Measurements from ENCODE around the gene TBC1D17. TPM values are rescaled to one million over a fixed set of nuclear protein-coding genes. Genes with fewer than 3 reads are reported as not detected.

Gene TBC1D17
- total and polyA plus RNA-seq, 2 of the 13 experiments (the other 11 are each of a cell fraction or from before 2014, with no cell fraction given): 9.7 to 16.9 TPM

GRCh38 chr19:49877020-49877878 lies at the start of gene TBC1D17, which contains the start of gene AKT1S1 (continued):
- TF ChIP-seq SRSF4 (IDR thresholded peaks at IDR 0.05; ENCODE audit: low read depth, low read length, poor library complexity, severe bottlenecking): no peak
- TF ChIP-seq GPN1 (CRISPR knock-in tag; IDR thresholded peaks at IDR 0.05; ENCODE audit: borderline replicate concordance): no peak
- peak; percentile 65 for TF ChIP-seq PHF20 (CRISPR knock-in tag; IDR thresholded peaks at IDR 0.05)
- TF ChIP-seq, protein P1, sequence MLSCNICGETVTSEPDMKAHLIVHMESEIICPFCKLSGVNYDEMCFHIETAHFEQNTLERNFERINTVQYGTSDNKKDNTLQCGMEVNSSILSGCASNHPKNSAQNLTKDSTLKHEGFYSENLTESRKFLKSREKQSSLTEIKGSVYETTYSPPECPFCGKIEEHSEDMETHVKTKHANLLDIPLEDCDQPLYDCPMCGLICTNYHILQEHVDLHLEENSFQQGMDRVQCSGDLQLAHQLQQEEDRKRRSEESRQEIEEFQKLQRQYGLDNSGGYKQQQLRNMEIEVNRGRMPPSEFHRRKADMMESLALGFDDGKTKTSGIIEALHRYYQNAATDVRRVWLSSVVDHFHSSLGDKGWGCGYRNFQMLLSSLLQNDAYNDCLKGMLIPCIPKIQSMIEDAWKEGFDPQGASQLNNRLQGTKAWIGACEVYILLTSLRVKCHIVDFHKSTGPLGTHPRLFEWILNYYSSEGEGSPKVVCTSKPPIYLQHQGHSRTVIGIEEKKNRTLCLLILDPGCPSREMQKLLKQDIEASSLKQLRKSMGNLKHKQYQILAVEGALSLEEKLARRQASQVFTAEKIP (CRISPR knock-in tag; IDR thresholded peaks at IDR 0.05; ENCODE audit: borderline replicate concordance): no peak
- no peak for TF ChIP-seq RBAK (CRISPR knock-in tag; IDR thresholded peaks at IDR 0.05)
- peak; percentile 54; the same call in 1 of the 2 replicates for TF ChIP-seq NCOA2 (CRISPR knock-in tag; IDR thresholded peaks at IDR 0.05)
- TF ChIP-seq TEAD2 (CRISPR knock-in tag; IDR thresholded peaks at IDR 0.05): no peak
- TF ChIP-seq, protein P2, sequence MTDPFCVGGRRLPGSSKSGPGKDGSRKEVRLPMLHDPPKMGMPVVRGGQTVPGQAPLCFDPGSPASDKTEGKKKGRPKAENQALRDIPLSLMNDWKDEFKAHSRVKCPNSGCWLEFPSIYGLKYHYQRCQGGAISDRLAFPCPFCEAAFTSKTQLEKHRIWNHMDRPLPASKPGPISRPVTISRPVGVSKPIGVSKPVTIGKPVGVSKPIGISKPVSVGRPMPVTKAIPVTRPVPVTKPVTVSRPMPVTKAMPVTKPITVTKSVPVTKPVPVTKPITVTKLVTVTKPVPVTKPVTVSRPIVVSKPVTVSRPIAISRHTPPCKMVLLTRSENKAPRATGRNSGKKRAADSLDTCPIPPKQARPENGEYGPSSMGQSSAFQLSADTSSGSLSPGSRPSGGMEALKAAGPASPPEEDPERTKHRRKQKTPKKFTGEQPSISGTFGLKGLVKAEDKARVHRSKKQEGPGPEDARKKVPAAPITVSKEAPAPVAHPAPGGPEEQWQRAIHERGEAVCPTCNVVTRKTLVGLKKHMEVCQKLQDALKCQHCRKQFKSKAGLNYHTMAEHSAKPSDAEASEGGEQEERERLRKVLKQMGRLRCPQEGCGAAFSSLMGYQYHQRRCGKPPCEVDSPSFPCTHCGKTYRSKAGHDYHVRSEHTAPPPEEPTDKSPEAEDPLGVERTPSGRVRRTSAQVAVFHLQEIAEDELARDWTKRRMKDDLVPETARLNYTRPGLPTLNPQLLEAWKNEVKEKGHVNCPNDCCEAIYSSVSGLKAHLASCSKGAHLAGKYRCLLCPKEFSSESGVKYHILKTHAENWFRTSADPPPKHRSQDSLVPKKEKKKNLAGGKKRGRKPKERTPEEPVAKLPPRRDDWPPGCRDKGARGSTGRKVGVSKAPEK (CRISPR knock-in tag; IDR thresholded peaks at IDR 0.05; ENCODE audit: borderline replicate concordance): no peak
- TF ChIP-seq ZNF777 (CRISPR knock-in tag; IDR thresholded peaks at IDR 0.05): no peak
- TF ChIP-seq, protein P3, sequence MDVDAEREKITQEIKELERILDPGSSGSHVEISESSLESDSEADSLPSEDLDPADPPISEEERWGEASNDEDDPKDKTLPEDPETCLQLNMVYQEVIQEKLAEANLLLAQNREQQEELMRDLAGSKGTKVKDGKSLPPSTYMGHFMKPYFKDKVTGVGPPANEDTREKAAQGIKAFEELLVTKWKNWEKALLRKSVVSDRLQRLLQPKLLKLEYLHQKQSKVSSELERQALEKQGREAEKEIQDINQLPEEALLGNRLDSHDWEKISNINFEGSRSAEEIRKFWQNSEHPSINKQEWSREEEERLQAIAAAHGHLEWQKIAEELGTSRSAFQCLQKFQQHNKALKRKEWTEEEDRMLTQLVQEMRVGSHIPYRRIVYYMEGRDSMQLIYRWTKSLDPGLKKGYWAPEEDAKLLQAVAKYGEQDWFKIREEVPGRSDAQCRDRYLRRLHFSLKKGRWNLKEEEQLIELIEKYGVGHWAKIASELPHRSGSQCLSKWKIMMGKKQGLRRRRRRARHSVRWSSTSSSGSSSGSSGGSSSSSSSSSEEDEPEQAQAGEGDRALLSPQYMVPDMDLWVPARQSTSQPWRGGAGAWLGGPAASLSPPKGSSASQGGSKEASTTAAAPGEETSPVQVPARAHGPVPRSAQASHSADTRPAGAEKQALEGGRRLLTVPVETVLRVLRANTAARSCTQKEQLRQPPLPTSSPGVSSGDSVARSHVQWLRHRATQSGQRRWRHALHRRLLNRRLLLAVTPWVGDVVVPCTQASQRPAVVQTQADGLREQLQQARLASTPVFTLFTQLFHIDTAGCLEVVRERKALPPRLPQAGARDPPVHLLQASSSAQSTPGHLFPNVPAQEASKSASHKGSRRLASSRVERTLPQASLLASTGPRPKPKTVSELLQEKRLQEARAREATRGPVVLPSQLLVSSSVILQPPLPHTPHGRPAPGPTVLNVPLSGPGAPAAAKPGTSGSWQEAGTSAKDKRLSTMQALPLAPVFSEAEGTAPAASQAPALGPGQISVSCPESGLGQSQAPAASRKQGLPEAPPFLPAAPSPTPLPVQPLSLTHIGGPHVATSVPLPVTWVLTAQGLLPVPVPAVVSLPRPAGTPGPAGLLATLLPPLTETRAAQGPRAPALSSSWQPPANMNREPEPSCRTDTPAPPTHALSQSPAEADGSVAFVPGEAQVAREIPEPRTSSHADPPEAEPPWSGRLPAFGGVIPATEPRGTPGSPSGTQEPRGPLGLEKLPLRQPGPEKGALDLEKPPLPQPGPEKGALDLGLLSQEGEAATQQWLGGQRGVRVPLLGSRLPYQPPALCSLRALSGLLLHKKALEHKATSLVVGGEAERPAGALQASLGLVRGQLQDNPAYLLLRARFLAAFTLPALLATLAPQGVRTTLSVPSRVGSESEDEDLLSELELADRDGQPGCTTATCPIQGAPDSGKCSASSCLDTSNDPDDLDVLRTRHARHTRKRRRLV (CRISPR knock-in tag; IDR thresholded peaks at IDR 0.05): peak; percentile 92
- 0 out of 2 replicates have a peak, but pooled peaks have one; percentile 46 for TF ChIP-seq ZNF333 (CRISPR knock-in tag; IDR thresholded peaks at IDR 0.05; ENCODE audit: borderline replicate concordance)
- TF ChIP-seq ZNF432 (CRISPR knock-in tag; IDR thresholded peaks at IDR 0.05; ENCODE audit: borderline replicate concordance): no peak
- TF ChIP-seq, protein P4, sequence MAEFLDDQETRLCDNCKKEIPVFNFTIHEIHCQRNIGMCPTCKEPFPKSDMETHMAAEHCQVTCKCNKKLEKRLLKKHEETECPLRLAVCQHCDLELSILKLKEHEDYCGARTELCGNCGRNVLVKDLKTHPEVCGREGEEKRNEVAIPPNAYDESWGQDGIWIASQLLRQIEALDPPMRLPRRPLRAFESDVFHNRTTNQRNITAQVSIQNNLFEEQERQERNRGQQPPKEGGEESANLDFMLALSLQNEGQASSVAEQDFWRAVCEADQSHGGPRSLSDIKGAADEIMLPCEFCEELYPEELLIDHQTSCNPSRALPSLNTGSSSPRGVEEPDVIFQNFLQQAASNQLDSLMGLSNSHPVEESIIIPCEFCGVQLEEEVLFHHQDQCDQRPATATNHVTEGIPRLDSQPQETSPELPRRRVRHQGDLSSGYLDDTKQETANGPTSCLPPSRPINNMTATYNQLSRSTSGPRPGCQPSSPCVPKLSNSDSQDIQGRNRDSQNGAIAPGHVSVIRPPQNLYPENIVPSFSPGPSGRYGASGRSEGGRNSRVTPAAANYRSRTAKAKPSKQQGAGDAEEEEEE (CRISPR knock-in tag; IDR thresholded peaks at IDR 0.05; ENCODE audit: borderline replicate concordance): no peak
- peak; percentile 64 for TF ChIP-seq GABPA (IDR thresholded peaks at IDR 0.05; ENCODE audit: low read depth, low read length)
- peak; percentile 96 for TF ChIP-seq GABPA (CRISPR knock-in tag; IDR thresholded peaks at IDR 0.05; ENCODE audit: low read depth)
- no peak for TF ChIP-seq ZNF674 (CRISPR knock-in tag; IDR thresholded peaks at IDR 0.05; ENCODE audit: low read depth)
- TF ChIP-seq ZNF749 (CRISPR knock-in tag; IDR thresholded peaks at IDR 0.05; ENCODE audit: borderline replicate concordance): no peak
